Neural progenitor cell (in vitro differentiated cells): ENCODE data around the gene MATR3. TPM values are rescaled to one million over a fixed set of nuclear protein-coding genes. Genes with fewer than 3 reads are reported as not detected.

Experiments used
- DNase-seq: peaks from one replicate; pipeline ENCODE4 v3.0.0-alpha.2; 2016; ENCODE audit warnings: low spot score
- H2AFZ ChIP-seq: fragments of 200-600 bp; sonication (generic); replicated peaks from 2 replicates; pipeline ENCODE4 v1.6.1; 2016; ENCODE audit warnings: antibody characterized with exemption
- H3F3A ChIP-seq: fragments of 200-600 bp; sonication (generic); 2 replicates; pipeline ENCODE4 v1.6.1; 2016; ENCODE audit warnings: antibody characterized with exemption, low read depth
- H3K27ac ChIP-seq: fragments of 200-600 bp; sonication (generic); 2 replicates; pipeline ENCODE4 v1.5.1; 2016; ENCODE audit warnings: mild to moderate bottlenecking
- H3K27me3 ChIP-seq: fragments of 200-600 bp; sonication (generic); 2 replicates; pipeline ENCODE4 v1.6.1; 2016; ENCODE audit warnings: mild to moderate bottlenecking, moderate library complexity
- H3K36me3 ChIP-seq: fragments of 200-600 bp; sonication (generic); 2 replicates; pipeline ENCODE4 v1.5.1; 2016
- H3K4me1 ChIP-seq: fragments of 200-600 bp; sonication (generic); 2 replicates; pipeline ENCODE4 v1.6.1; 2016; ENCODE audit warnings: mixed run types
- H3K4me2 ChIP-seq: fragments of 200-600 bp; sonication (generic); 2 replicates; pipeline ENCODE4 v1.6.1; 2016
- H3K4me3 ChIP-seq: fragments of 200-600 bp; sonication (generic); 2 replicates; pipeline ENCODE4 v1.5.1; 2016
- H3K79me2 ChIP-seq: fragments of 200-600 bp; sonication (generic); 2 replicates; pipeline ENCODE4 v1.6.1; 2016; ENCODE audit warnings: low read depth
- H3K9ac ChIP-seq: fragments of 200-600 bp; sonication (generic); 2 replicates; pipeline ENCODE4 v1.6.1; 2016
- H3K9me3 ChIP-seq: fragments of 200-600 bp; sonication (generic); 2 replicates; pipeline ENCODE4 v1.5.1; 2016; ENCODE audit warnings: low read depth
- H4K20me1 ChIP-seq: fragments of 200-600 bp; sonication (generic); 2 replicates; pipeline ENCODE4 v1.6.1; 2016; ENCODE audit warnings: low read depth
- H3K27ac Mint-ChIP-seq: 3 replicates; pipeline ENCODE4 v1.8.0; 2021; ENCODE audit warnings: mixed read lengths
- H3K27me3 Mint-ChIP-seq: 2 replicates; pipeline ENCODE4 v1.8.0; 2022; ENCODE audit warnings: low read depth, mild to moderate bottlenecking, inconsistent platforms, moderate library complexity, mixed read lengths; ENCODE audit not compliant: insufficient read depth
- H3K36me3 Mint-ChIP-seq: 3 replicates; pipeline ENCODE4 v1.8.0; 2021; ENCODE audit warnings: mixed read lengths
- H3K4me1 Mint-ChIP-seq: 3 replicates; pipeline ENCODE4 v1.8.0; 2021; ENCODE audit warnings: mixed read lengths
- H3K4me3 Mint-ChIP-seq: 3 replicates; pipeline ENCODE4 v1.8.0; 2021; ENCODE audit warnings: mild to moderate bottlenecking, moderate library complexity, mixed read lengths
- H3K9me3 Mint-ChIP-seq: 3 replicates; pipeline ENCODE4 v1.8.0; 2020; ENCODE audit warnings: mixed read lengths
- EZH2 ChIP-seq: fragments of 200-600 bp; sonication (generic); IDR thresholded peaks from 2 replicates; pipeline ENCODE4 v1.6.1; 2017; ENCODE audit warnings: antibody characterized with exemption, mild to moderate bottlenecking, moderate library complexity
- EZH2phosphoT487 ChIP-seq: fragments of 200-600 bp; sonication (generic); IDR thresholded peaks from 2 replicates; pipeline ENCODE4 v1.6.1; 2017; ENCODE audit warnings: antibody characterized with exemption
- total RNA-seq: library from RNA; depleted of rRNA; stranded (reverse); fragments of >200 nt; gene quantifications from 2 replicates; pipeline ENCODE4 v1.2.3, GENCODE V29; 2015; ENCODE audit warnings: low replicate concordance
- TF ChIP-seq, protein P1 (sequence below): fragments of 200-600 bp; sonication (generic); IDR thresholded peaks from 2 replicates; pipeline ENCODE4 v1.5.1; 2017; ENCODE audit warnings: antibody characterized with exemption, mild to moderate bottlenecking

Gene MATR3
- total RNA-seq, 1 donor from 2014 or later: 1,185 TPM

DNA sequence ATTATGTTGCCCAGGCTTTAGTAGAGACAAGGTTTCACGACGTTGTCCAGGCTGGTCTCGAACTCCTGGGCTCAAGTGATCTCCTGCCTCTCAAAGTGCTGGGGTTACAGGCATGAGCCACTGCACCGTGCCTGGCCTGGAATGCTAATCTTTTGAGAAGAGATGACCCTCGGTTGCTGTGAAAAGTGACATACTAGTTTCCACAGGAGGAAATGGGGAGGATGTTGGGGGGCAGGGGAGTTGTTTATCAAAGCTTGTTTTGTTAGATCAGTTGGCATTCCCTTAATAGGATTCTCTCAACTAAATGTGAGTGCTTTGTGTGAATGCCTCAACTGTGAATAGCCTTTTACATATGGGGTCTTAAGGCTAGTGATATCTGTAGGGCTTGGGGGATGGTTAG, 16.4 kb upstream of the MATR3 start:
- TF ChIP-seq EZH2phosphoT487 (no peak), EZH2 (no peak)
- TF ChIP-seq, protein P1, sequence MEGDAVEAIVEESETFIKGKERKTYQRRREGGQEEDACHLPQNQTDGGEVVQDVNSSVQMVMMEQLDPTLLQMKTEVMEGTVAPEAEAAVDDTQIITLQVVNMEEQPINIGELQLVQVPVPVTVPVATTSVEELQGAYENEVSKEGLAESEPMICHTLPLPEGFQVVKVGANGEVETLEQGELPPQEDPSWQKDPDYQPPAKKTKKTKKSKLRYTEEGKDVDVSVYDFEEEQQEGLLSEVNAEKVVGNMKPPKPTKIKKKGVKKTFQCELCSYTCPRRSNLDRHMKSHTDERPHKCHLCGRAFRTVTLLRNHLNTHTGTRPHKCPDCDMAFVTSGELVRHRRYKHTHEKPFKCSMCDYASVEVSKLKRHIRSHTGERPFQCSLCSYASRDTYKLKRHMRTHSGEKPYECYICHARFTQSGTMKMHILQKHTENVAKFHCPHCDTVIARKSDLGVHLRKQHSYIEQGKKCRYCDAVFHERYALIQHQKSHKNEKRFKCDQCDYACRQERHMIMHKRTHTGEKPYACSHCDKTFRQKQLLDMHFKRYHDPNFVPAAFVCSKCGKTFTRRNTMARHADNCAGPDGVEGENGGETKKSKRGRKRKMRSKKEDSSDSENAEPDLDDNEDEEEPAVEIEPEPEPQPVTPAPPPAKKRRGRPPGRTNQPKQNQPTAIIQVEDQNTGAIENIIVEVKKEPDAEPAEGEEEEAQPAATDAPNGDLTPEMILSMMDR: no peak
- H3K4me1 Mint-ChIP-seq: peaks cover 26% of the 10 kb centered on the region
- peaks cover 8% of the 10 kb centered on the region for H3K36me3 Mint-ChIP-seq
- Histone ChIP-seq H3K9me3 (no peaks in the 10 kb centered on the region), H3K4me2 (peak overlapping the region; percentile 81), H3K79me2 (peaks cover 80% of the 10 kb centered on the region), H2AFZ (no peak overlapping the region), H3K27ac (peak overlapping the region; percentile 30), H3K4me3 (peak overlapping the region; percentile 55), H3K9ac (no peak overlapping the region), H3K27me3 (no peaks in the 10 kb centered on the region), H4K20me1 (peaks cover 69% of the 10 kb centered on the region), H3K4me1 (peaks cover 42% of the 10 kb centered on the region), H3K36me3 (no peaks in the 10 kb centered on the region), H3F3A (peaks cover 83% of the 10 kb centered on the region)
- no peaks in the 10 kb centered on the region for H3K9me3 Mint-ChIP-seq
- H3K27me3 Mint-ChIP-seq: peaks cover 2% of the 10 kb centered on the region
- no peak overlapping the region for H3K27ac Mint-ChIP-seq
- peak; percentile 37 for DNase-seq
- H3K4me3 Mint-ChIP-seq: no peak overlapping the region

DNA sequence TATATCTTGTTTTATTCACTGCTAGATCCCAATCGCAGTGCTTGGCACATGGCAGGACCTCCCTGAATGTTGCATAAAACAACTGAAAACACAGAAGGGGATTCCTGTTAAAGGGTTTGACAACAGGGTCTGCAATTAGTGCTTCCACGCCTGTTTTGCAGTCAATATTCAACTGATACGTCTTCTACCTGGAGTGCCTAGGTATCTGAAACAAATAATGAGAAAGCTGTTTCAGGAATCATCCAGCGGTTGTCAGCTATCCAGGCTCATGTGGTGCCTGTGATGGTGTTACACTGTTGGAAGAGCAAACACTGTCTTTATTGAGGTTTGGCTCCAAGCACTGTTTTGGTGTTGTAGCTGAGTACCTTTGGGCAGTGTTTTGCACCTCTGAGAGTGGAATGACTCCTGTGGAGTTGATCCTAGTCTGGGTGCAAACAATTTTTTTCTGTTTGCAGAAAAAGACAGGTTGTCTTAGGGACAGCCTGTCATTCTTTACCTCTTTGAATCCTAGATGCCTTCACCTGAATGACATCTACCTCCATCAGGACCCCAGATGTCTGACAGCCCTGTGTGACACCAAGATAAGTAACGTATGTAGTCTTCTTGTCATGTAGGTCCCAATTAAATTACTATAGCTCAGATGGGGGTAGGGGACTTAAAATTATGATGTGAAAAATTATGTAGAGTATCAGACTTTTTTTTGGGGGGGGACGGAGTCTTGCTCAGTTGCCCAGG, 14.8 kb upstream of the MATR3 start:
- TF ChIP-seq EZH2: no peak
- TF ChIP-seq, protein P1: no peak
- TF ChIP-seq EZH2phosphoT487: no peak
- Mint-ChIP-seq H3K27me3 (peaks cover 2% of the 10 kb centered on the region), H3K4me3 (no peak overlapping the region), H3K36me3 (peaks cover 12% of the 10 kb centered on the region), H3K4me1 (peaks cover 19% of the 10 kb centered on the region), H3K27ac (no peak overlapping the region), H3K9me3 (no peaks in the 10 kb centered on the region)
- no peaks in the 10 kb centered on the region for H3K9me3 ChIP-seq
- peaks cover 84% of the 10 kb centered on the region for H4K20me1 ChIP-seq
- no peak overlapping the region for H3K27ac ChIP-seq
- H2AFZ ChIP-seq: no peak overlapping the region
- H3K4me1 ChIP-seq: peaks cover 36% of the 10 kb centered on the region
- H3K79me2 ChIP-seq: peaks cover 95% of the 10 kb centered on the region
- no peak for DNase-seq
- peaks cover 10% of the 10 kb centered on the region for H3K36me3 ChIP-seq
- no peak overlapping the region for H3K4me2 ChIP-seq
- H3F3A ChIP-seq: peaks cover 84% of the 10 kb centered on the region
- H3K4me3 ChIP-seq: no peak overlapping the region
- no peak overlapping the region for H3K9ac ChIP-seq
- H3K27me3 ChIP-seq: no peaks in the 10 kb centered on the region

DNA sequence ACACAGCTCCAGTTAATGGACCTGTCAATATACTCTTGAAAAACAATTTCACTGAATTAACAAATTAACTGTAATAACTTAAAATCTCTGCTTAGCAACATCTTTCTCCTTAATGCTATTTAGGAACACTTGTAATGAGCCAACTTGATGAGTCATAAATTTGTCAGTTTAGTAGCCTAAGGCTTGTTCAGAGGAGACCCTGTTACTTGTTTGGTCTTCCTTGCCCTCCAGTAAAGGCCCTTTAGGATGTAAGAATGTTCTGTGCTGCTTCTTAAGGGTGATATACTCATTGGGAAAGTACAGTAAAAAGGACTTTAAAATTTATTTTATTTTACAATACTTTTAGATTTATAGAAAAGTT, 11.4 kb upstream of the MATR3 start:
- Histone ChIP-seq H2AFZ (no peak overlapping the region), H3K4me3 (no peak overlapping the region), H3K4me1 (peaks cover 9% of the 10 kb centered on the region), H4K20me1 (peaks cover 74% of the 10 kb centered on the region), H3K79me2 (peaks cover 65% of the 10 kb centered on the region), H3K4me2 (peak overlapping the region; percentile 52), H3F3A (peaks cover 85% of the 10 kb centered on the region), H3K9ac (no peak overlapping the region), H3K36me3 (peaks cover 32% of the 10 kb centered on the region), H3K27ac (peak overlapping the region; percentile 69), H3K27me3 (no peaks in the 10 kb centered on the region), H3K9me3 (no peaks in the 10 kb centered on the region)
- Mint-ChIP-seq H3K27me3 (no peaks in the 10 kb centered on the region), H3K4me1 (no peaks in the 10 kb centered on the region), H3K9me3 (no peaks in the 10 kb centered on the region), H3K36me3 (peaks cover 18% of the 10 kb centered on the region), H3K27ac (no peak overlapping the region), H3K4me3 (no peak overlapping the region)
- TF ChIP-seq, protein P1: no peak
- TF ChIP-seq EZH2 (no peak), EZH2phosphoT487 (no peak)
- DNase-seq: no peak
